ENCODE results near the gene AP2S1.
A peak's percentile ranks its signal among the peaks of the same experiment; 100 is the strongest.
"Not testable (repeated sequence)": the region's sequence is repeated elsewhere in the genome, so short reads cannot be mapped to it uniquely, and the experiment has no call there.

AP2S1 gene

DNA sequence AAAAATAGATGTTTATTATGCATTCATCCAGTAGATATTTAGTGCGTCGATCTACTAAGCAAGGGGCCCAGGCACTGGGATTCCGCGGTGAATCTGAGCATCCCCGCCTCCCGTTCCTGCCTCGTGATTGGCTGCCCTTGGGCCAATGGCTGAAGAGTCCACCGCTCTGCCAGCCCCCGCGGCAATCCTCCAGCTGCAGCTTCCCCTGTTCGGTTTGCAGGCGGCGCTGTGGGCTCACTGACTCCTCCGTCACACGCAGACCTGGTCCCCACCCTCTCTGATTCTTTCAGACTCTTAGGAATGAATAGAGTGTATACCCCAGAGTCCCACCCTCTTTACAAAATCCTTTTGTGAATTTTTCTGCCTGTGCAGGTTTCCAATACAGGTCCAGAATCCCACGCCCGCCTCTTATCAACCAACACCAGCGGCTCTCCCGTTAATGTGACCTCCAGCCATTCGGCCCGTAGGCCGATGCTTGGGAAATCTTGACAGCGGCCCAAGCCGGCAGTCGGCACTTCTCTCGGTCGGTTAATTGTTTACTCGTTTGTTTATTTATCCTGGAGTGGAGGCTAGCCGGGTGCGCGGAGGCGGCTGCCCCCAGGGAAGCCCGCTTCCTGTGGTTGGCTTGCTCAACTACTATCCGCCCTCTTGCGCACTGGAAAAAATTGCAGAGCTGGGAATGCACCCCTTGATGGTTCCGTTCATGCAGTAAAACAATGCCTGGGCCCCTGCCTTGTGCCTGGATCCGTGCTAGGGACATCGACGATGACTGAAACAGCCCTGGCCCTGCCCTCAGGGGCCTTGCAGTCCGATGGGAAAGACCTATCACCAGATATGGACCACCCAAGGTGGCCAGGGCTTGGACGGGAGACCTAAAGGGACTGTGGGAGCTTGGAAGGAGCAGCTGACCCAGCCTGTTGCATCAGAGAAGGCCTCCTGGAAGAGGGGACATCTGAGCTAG is 5.7 kb upstream of the AP2S1 start:
- TF ChIP-seq, protein P1, sequence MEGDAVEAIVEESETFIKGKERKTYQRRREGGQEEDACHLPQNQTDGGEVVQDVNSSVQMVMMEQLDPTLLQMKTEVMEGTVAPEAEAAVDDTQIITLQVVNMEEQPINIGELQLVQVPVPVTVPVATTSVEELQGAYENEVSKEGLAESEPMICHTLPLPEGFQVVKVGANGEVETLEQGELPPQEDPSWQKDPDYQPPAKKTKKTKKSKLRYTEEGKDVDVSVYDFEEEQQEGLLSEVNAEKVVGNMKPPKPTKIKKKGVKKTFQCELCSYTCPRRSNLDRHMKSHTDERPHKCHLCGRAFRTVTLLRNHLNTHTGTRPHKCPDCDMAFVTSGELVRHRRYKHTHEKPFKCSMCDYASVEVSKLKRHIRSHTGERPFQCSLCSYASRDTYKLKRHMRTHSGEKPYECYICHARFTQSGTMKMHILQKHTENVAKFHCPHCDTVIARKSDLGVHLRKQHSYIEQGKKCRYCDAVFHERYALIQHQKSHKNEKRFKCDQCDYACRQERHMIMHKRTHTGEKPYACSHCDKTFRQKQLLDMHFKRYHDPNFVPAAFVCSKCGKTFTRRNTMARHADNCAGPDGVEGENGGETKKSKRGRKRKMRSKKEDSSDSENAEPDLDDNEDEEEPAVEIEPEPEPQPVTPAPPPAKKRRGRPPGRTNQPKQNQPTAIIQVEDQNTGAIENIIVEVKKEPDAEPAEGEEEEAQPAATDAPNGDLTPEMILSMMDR (IDR thresholded peaks at IDR 0.05; ENCODE audit: insufficient read depth, low read length, missing control alignments) = peak; percentile 92
- CTCF ChIA-PET = interaction anchor here (0.7 to 7.0 kb wide), 24 partner anchors 9 to 193 kb away, joined by 3 to 138 read pairs (median 5); no protein-coding TSS in a partner anchor
- POLR2A ChIA-PET = interaction anchor here (0.6 to 1.5 kb wide), 5 partner anchors 68 to 134 kb away, joined by 3 to 6 read pairs (median 3); partner anchors contain the start of gene SLC1A5
- peak; percentile 66 for DNase-seq (ENCODE audit: low read depth, low spot score)
- peak overlapping the region; percentile 44 for H3K4me3 ChIP-seq (ENCODE audit: low read depth, low read length)

DNA sequence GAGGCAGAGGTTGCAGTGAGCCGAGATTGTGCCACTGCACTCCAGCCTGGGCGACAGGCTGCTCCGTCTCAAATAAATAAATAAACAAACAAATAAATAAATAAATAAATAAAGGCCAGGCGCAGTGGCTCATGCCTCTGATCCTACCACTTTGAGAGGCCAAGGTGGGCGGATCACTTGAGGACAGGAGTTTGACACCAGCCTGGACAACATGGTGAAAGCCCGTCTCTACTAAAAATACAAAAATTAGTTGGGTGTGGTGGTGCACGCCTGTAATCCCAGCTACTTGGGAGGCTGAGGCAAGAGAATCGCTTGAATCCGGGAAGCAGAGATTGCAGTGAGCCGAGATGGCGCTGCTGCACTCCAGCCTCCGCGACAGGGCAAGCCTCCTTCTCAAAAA is 4.1 kb upstream of the AP2S1 start:
- H3K4me3 ChIP-seq (ENCODE audit: low read depth, low read length); DNase-seq (ENCODE audit: low read depth, low spot score); POLR2A ChIA-PET: not testable (repeated sequence)
- CTCF ChIA-PET = interaction anchor here (1.1 to 7.0 kb wide), 5 partner anchors 14 to 159 kb away, joined by 4 to 138 read pairs (median 7); no protein-coding TSS in a partner anchor

DNA sequence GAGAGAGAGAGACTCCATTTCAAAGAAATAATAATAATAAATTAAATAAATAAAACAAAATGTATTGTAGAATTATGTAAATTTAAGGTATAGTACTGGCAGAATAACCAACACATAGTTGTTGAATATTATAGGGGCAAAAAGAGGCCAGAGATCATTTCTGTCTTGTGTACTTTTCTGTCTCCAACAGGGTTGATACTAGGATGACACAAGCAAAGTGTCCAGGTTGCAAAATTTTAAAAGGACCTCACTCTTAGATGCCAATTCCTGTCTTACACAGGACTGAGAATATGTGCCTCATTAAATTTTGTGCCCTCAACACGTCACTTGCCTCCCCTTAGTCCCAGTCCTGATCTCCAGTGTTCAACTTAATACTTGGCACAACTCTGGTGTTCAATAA is 2.2 kb upstream of the AP2S1 start:
- TF ChIP-seq, protein P1 (IDR thresholded peaks at IDR 0.05; ENCODE audit: insufficient read depth, low read length, missing control alignments) = no peak
- ChIA-PET CTCF (interaction anchor here (1.7 kb wide), 1 partner anchor 99 kb away, joined by 3 read pairs; no protein-coding TSS in a partner anchor), POLR2A (no interaction called here)
- DNase-seq (ENCODE audit: low read depth, low spot score) = no peak
- H3K4me3 ChIP-seq (ENCODE audit: low read depth, low read length) = no peak overlapping the region

DNA sequence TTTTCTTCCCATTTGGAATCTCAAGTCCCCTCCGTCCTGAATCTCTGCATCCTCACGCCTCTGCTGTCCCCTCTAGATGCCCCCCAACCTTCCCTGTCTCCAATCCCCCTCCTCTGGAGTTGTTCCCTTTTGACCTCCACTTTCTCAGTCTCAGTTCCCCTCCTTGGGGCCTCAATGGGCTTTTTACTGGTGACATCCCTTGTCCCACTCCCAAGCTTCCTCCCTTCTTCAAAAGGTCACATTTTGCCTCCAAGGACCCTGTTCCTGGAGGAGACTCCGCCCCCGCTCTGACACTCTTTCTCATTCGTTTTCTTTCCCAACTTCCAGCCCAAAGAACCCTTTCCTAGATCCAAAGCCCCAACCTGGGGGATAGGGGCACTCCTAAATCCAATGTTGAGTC is 1.0 kb downstream of the AP2S1 start:
- H3K4me3 ChIP-seq (ENCODE audit: low read depth, low read length) = peak overlapping the region; percentile 96
- POLR2A ChIA-PET = interaction anchor here (0.6 kb wide), 1 partner anchor 163 kb away, joined by 4 read pairs; no protein-coding TSS in a partner anchor
- TF ChIP-seq, protein P1 (IDR thresholded peaks at IDR 0.05; ENCODE audit: insufficient read depth, low read length, missing control alignments) = no peak
- CTCF ChIA-PET = interaction anchor here (0.6 to 3.4 kb wide), 7 partner anchors 9 to 142 kb away, joined by 3 to 27 read pairs (median 4); no protein-coding TSS in a partner anchor
- no peak for DNase-seq (ENCODE audit: low read depth, low spot score)

DNA sequence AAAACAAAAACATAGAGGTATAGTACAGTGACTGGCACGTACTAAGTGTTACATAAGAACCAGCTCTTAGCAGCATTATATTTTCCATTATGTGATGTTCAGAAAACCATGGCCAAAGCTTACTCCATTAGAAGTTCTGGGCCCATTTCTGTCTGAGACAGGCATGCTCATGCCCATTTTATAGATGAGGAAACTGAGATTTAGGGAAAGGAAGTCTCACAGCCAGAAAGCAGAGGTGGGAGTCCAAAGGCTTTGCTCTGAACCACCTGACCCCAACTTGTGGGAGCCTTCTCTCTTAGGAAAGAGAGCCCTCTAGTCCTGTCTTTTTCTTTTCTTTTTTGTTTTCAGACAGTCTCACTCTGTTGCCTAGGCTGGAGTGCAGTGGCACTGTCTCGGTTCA is 2.3 kb downstream of the AP2S1 start:
- no peak overlapping the region for H3K4me3 ChIP-seq (ENCODE audit: low read depth, low read length)
- ChIA-PET CTCF (interaction anchor here (1.4 to 13.1 kb wide), 3 partner anchors 19 to 143 kb away, joined by 3 to 278 read pairs (median 15); no protein-coding TSS in a partner anchor), POLR2A (no interaction called here)
- TF ChIP-seq, protein P1 (IDR thresholded peaks at IDR 0.05; ENCODE audit: insufficient read depth, low read length, missing control alignments) = no peak
- no peak for DNase-seq (ENCODE audit: low read depth, low spot score)

DNA sequence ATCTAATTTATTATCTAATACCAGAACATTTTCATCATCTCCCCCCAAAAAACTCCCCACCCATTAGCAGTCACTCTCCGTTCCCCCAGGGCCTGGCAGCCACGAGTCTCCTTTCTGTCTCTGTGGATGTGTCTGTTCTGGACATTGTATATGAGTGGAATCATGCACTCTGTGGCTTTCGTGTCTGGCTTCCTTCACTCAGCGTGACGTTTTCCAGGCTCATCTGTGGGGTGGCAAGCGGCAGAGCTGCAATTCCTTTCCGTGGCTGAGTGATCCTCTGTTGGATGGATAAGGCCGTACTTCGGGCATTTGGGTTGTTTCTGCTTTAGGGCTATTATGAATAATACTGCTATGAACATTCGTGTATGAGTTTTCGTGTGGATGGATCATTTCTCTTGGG is 3.1 kb downstream of the AP2S1 start:
- POLR2A ChIA-PET = no interaction called here
- no peak for DNase-seq (ENCODE audit: low read depth, low spot score)
- TF ChIP-seq, protein P1 (IDR thresholded peaks at IDR 0.05; ENCODE audit: insufficient read depth, low read length, missing control alignments) = no peak
- CTCF ChIA-PET = interaction anchor here (1.2 to 13.1 kb wide), 4 partner anchors 95 to 165 kb away, joined by 3 to 278 read pairs (median 10); no protein-coding TSS in a partner anchor
- H3K4me3 ChIP-seq (ENCODE audit: low read depth, low read length) = no peak overlapping the region

All from AG04449 (cell line).